IMR-90 (cell line): ENCODE measurements around the gene FBLN7. TPM values are rescaled to one million over a fixed set of nuclear protein-coding genes. Genes with fewer than 3 reads are reported as not detected.

Experiments used
- ATAC-seq: fragments of 200-7000 bp; cut with Tn5 transposase; 2 replicates; pipeline ENCODE4 v1.9.1; 2020; ENCODE audit warnings: low read depth, mild to moderate bottlenecking, moderate library complexity
- BruUV-seq: library from RNA; stranded (reverse); fragments of 400-500 nt; replicated peaks from 2 replicates; lab custom pipeline; 2021; lab: Mats Ljungman, UMichigan
- CTCF ChIA-PET: fragments of 300-600 bp; formaldehyde crosslinking; extraction: SDS; loops from one replicate; lab custom pipeline; 2021; ENCODE audit warnings: antibody characterized with exemption; lab: Yijun Ruan, JAX
- POLR2A ChIA-PET: fragments of 300-600 bp; sonication (Branson Sonifier 250); formaldehyde crosslinking; loops from one replicate; lab custom pipeline; 2022; ENCODE audit warnings: antibody characterized with exemption; ENCODE audit not compliant: unreplicated experiment; lab: Charles Lee
- DNase-seq: peaks from one replicate; pipeline ENCODE4 v3.0.0; 2013
- H2AFZ ChIP-seq: replicated peaks from 2 replicates; pipeline ENCODE3; 2013; ENCODE audit warnings: low read length, mild to moderate bottlenecking; ENCODE audit not compliant: poor library complexity
- H2AK5ac ChIP-seq: 2 replicates; pipeline ENCODE4 v1.6.1; 2013; ENCODE audit warnings: low read depth, low read length, inconsistent platforms
- H2AK9ac ChIP-seq: replicated peaks from 2 replicates; pipeline ENCODE3; 2013; ENCODE audit warnings: mild to moderate bottlenecking, low read depth, low read length, moderate library complexity; ENCODE audit not compliant: poor library complexity
- H2BK120ac ChIP-seq: 2 replicates; pipeline ENCODE4 v1.6.1; 2013; ENCODE audit warnings: low read depth, low read length, inconsistent platforms
- H2BK15ac ChIP-seq: 3 replicates; pipeline ENCODE4 v1.6.1; 2013; ENCODE audit warnings: low read depth, low read length, inconsistent platforms
- H2BK20ac ChIP-seq: 2 replicates; pipeline ENCODE4 v1.6.1; 2013; ENCODE audit warnings: low read depth, mild to moderate bottlenecking, inconsistent platforms, low read length, moderate library complexity
- H2BK5ac ChIP-seq: 2 replicates; pipeline ENCODE4 v1.6.1; 2013; ENCODE audit warnings: mild to moderate bottlenecking, low read depth, low read length, inconsistent platforms; ENCODE audit not compliant: poor library complexity, severe bottlenecking
- H3K14ac ChIP-seq: replicated peaks from 2 replicates; pipeline ENCODE4 v1.6.1; 2013; ENCODE audit warnings: low read depth, low read length, inconsistent platforms
- H3K18ac ChIP-seq: 2 replicates; pipeline ENCODE4 v1.6.1; 2013; ENCODE audit warnings: low read depth, low read length, control low read depth
- H3K23ac ChIP-seq: 2 replicates; pipeline ENCODE4 v1.6.1; 2013; ENCODE audit warnings: low read depth, low read length, inconsistent platforms
- H3K27ac ChIP-seq: 2 replicates; pipeline ENCODE4 v1.5.1; 2013; ENCODE audit warnings: mild to moderate bottlenecking, control low read depth, low read length; ENCODE audit not compliant: insufficient read depth
- H3K27me3 ChIP-seq: 2 replicates; pipeline ENCODE4 v1.6.1; 2013; ENCODE audit warnings: low read length; ENCODE audit not compliant: control insufficient read depth, insufficient read depth
- H3K36me3 ChIP-seq: 2 replicates; pipeline ENCODE4 v1.6.1; 2013; ENCODE audit warnings: low read length, mixed read lengths; ENCODE audit not compliant: control insufficient read depth, insufficient read depth
- H3K4ac ChIP-seq: 2 replicates; pipeline ENCODE4 v1.6.1; 2013; ENCODE audit warnings: low read depth, low read length, inconsistent platforms
- H3K4me1 ChIP-seq: 2 replicates; pipeline ENCODE4 v1.6.1; 2013; ENCODE audit warnings: low read length, mixed read lengths; ENCODE audit not compliant: control insufficient read depth, insufficient read depth
- H3K4me2 ChIP-seq: 2 replicates; pipeline ENCODE4 v1.6.1; 2013; ENCODE audit warnings: low read depth, mild to moderate bottlenecking, control low read depth, low read length, moderate library complexity
- H3K4me3 ChIP-seq: 2 replicates; pipeline ENCODE4 v1.5.1; 2013; ENCODE audit warnings: low read depth, mild to moderate bottlenecking, control low read depth, low read length, moderate library complexity; ENCODE audit not compliant: insufficient read depth
- H3K56ac ChIP-seq: 2 replicates; pipeline ENCODE4 v1.6.1; 2013; ENCODE audit warnings: low read length, inconsistent platforms; ENCODE audit not compliant: insufficient read depth; ENCODE audit errors: extremely low read depth
- H3K79me1 ChIP-seq, 2 experiments: 2 replicates each; pipeline ENCODE4 v1.6.1; 2013; ENCODE audit warnings: low read length in 2 of 2, inconsistent platforms in 1 of 2, low read depth in 1 of 2
- H3K9ac ChIP-seq: 2 replicates; pipeline ENCODE4 v1.6.1; 2013; ENCODE audit warnings: low read depth, low read length, control low read depth
- H3K9me1 ChIP-seq: 2 replicates; pipeline ENCODE4 v1.6.1; 2013; ENCODE audit warnings: low read length, inconsistent platforms; ENCODE audit not compliant: insufficient read depth
- H3K9me3 ChIP-seq: 2 replicates; pipeline ENCODE4 v1.6.1; 2013; ENCODE audit warnings: low read length; ENCODE audit not compliant: control insufficient read depth, insufficient read depth
- H4K20me1 ChIP-seq: 2 replicates; pipeline ENCODE4 v1.6.1; 2013; ENCODE audit warnings: low read length, inconsistent platforms; ENCODE audit not compliant: insufficient read depth
- H4K5ac ChIP-seq: 2 replicates; pipeline ENCODE4 v1.6.1; 2013; ENCODE audit warnings: mild to moderate bottlenecking, low read depth, low read length, control low read depth
- H4K8ac ChIP-seq, 2 experiments: 2 replicates each; pipeline ENCODE4 v1.6.1; 2013; ENCODE audit warnings: low read depth in 2 of 2, low read length in 2 of 2, control low read depth in 1 of 2, inconsistent platforms in 1 of 2
- H4K91ac ChIP-seq: 2 replicates; pipeline ENCODE4 v1.6.1; 2013; ENCODE audit warnings: low read depth, low read length, inconsistent platforms; ENCODE audit not compliant: insufficient read depth
- CEBPB ChIP-seq: IDR thresholded peaks from 2 replicates; pipeline ENCODE4 v1.6.1; 2012; ENCODE audit warnings: low read depth, low read length, improper control_type of control experiment
- MXI1 ChIP-seq: IDR thresholded peaks from 2 replicates; pipeline ENCODE4 v1.6.1; 2012; ENCODE audit warnings: low read depth, mild to moderate bottlenecking, low read length, moderate library complexity, borderline replicate concordance
- SMC3 ChIP-seq: fragments of 150-350 bp; IDR thresholded peaks from 2 replicates; pipeline ENCODE4 v1.6.1; 2016; ENCODE audit warnings: low read depth, mild to moderate bottlenecking, antibody characterized with exemption, low read length, moderate library complexity
- WGBS, 2 experiments: methylation state at CpG; one replicate each; pipeline versions ENCODE4 v1.1.5 to v1.1.7; 2013; ENCODE audit warnings: missing lambda C conversion rate in 2 of 2; ENCODE audit not compliant: insufficient read length in 1 of 2; ENCODE audit errors: extremely low coverage in 2 of 2; 5-methylcytosine and 5-hydroxymethylcytosine counted together
- dilution Hi-C: fragments of 300-500 bp; cut with HindIII; formaldehyde crosslinking; loops from one replicate; pipeline ENCODE4 v1.14.3; 2018; ENCODE audit warnings: low sequenced_read_pairs; ENCODE audit not compliant: unreplicated experiment
- in situ Hi-C: fragments of 300-500 bp; cut with MboI; formaldehyde crosslinking; loops from 3 replicates; pipeline ENCODE4 v1.14.3; 2019; ENCODE audit warnings: low sequenced_read_pairs, inconsistent platforms, mixed read lengths
- intact Hi-C: fragments of 100-400 bp; cut with micrococcal nuclease; formaldehyde crosslinking; loops from 2 replicates; pipeline ENCODE4 v1.10.0; 2022
- polyA plus RNA-seq, 3 experiments: library from polyadenylated mRNA; depleted of rRNA; stranded (reverse); fragments of >200 nt; gene quantifications; 2 replicates each; pipeline ENCODE4 v1.2.3, GENCODE V29; 2012; ENCODE audit warnings: low replicate concordance in 1 of 3
- total RNA-seq: library from RNA; depleted of rRNA; stranded (reverse); fragments of >200 nt; gene quantifications from 2 replicates; pipeline ENCODE4 v1.2.3, GENCODE V29; 2012
- TF ChIP-seq, protein P1 (sequence below): fragments of 150-350 bp; IDR thresholded peaks from 2 replicates; pipeline ENCODE4 v1.6.1; 2017; ENCODE audit warnings: mild to moderate bottlenecking, antibody characterized with exemption, low read length, low read depth

Gene FBLN7
- total and polyA plus RNA-seq, 2 of the 4 experiments (the other 2 are of a cell fraction), result 0.18 to 1.2 TPM

DNA sequence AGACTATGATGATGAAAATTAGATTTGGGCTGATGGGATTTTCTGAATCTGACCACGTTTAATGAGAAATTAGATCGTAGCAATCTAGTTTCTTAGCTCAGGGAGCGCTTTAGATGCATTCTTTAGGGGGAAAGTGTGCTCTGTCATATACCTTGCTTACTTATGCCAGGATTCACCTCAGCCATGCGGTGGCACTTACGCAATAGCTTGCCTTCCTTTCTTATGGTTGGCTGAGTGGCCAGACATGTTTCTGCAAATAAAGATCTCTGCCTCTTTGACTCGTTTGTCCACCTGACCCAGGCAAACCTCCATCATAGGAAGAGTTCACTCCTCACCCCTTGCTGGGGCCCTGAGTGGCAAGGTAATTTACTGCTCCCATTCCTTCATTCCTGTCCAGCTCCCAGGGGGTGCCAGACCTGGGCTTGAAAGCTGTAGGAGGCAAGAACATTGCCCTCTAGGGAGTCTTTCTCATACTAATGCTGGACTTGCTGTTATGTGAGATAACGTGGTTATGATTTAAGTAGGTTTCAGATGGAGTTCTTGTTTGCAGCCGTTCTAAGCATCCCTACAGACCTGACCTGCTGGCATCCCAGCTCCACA, 57.1 kb downstream of the FBLN7 start:
- TF ChIP-seq CEBPB, result peak; percentile 78
- no peak for TF ChIP-seq MXI1
- TF ChIP-seq SMC3, result no peak
- TF ChIP-seq, protein P1, sequence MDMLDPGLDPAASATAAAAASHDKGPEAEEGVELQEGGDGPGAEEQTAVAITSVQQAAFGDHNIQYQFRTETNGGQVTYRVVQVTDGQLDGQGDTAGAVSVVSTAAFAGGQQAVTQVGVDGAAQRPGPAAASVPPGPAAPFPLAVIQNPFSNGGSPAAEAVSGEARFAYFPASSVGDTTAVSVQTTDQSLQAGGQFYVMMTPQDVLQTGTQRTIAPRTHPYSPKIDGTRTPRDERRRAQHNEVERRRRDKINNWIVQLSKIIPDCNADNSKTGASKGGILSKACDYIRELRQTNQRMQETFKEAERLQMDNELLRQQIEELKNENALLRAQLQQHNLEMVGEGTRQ, result no peak
- intact Hi-C loops (no loop called here), dilution Hi-C loops (no loop called here), in situ Hi-C loops (no loop called here)
- no peak overlapping the region for H4K8ac ChIP-seq
- no peak overlapping the region for H3K27ac ChIP-seq
- DNase-seq, result no peak
- H4K20me1 ChIP-seq, result no peaks in the 10 kb centered on the region
- H2AFZ ChIP-seq, result no peak overlapping the region
- no peak overlapping the region for H3K4me2 ChIP-seq
- H3K9me1 ChIP-seq, result no peaks in the 10 kb centered on the region
- BruUV-seq, result no TSS peak
- no peaks in the 10 kb centered on the region for H3K4me1 ChIP-seq
- no peak overlapping the region for H4K5ac ChIP-seq
- no peak overlapping the region for H4K91ac ChIP-seq
- no peak overlapping the region for H2BK120ac ChIP-seq
- H3K79me1 ChIP-seq, result no peaks in the 10 kb centered on the region
- no peak overlapping the region for H3K56ac ChIP-seq
- H3K14ac ChIP-seq, result no peak overlapping the region
- ATAC-seq, result no peak
- H3K9me3 ChIP-seq, result no peaks in the 10 kb centered on the region
- no peaks in the 10 kb centered on the region for H3K36me3 ChIP-seq
- H2AK9ac ChIP-seq, result no peak overlapping the region
- CTCF ChIA-PET, result no interaction called here
- 63% methylated on average over 5 of the region's 8 CpGs; no CpG with 5 or more reads in 1 of the 2 experiments for whole genome bisulfite sequencing, 2 experiments
- no peak overlapping the region for H2BK5ac ChIP-seq
- no peak overlapping the region for H2BK15ac ChIP-seq
- POLR2A ChIA-PET, result no interaction called here
- peaks cover 30% of the 10 kb centered on the region for H3K27me3 ChIP-seq
- no peak overlapping the region for H3K18ac ChIP-seq
- H2BK20ac ChIP-seq, result no peak overlapping the region
- H3K4ac ChIP-seq, result no peak overlapping the region
- H3K23ac ChIP-seq, result no peak overlapping the region
- H3K4me3 ChIP-seq, result no peak overlapping the region
- H3K9ac ChIP-seq, result no peak overlapping the region
- no peak overlapping the region for H2AK5ac ChIP-seq
